ENCODE data around the gene PPIP5K2.
"Not testable (repeated sequence)": the region's sequence is repeated elsewhere in the genome, so short reads cannot be mapped to it uniquely, and the experiment has no call there.

The PPIP5K2 gene

GRCh38 chr5:103208460-103208859, 88.4 kb downstream of the PPIP5K2 start:
- DNase-seq (ENCODE audit: low read depth in 2 of 2), result no peak

- no peak for DNase-seq (ENCODE audit: low read depth in 2 of 2)
Measured at GRCh38 chr5:103209065-103209464, 89.0 kb downstream of the PPIP5K2 start.

- DNase-seq (ENCODE audit: low read depth in 2 of 2), result no peak
Measured at GRCh38 chr5:103210952-103211351, 90.9 kb downstream of the PPIP5K2 start.

- DNase-seq (ENCODE audit: low read depth in 2 of 2), result no peak
Measured at GRCh38 chr5:103211576-103212561, 91.8 kb downstream of the PPIP5K2 start.

- DNase-seq (ENCODE audit: low read depth in 2 of 2), result no peak
Measured at GRCh38 chr5:103216137-103216536, 96.0 kb downstream of the PPIP5K2 start.

- DNase-seq (ENCODE audit: low read depth in 2 of 2), result no peak
Measured at GRCh38 chr5:103216697-103217096, 96.6 kb downstream of the PPIP5K2 start.

GRCh38 chr5:103217101-103217500, 97.0 kb downstream of the PPIP5K2 start:
- DNase-seq (ENCODE audit: low read depth in 2 of 2), result no peak

- DNase-seq (ENCODE audit: low read depth in 2 of 2), result no peak
Measured at GRCh38 chr5:103218164-103218563, 98.1 kb downstream of the PPIP5K2 start.

GRCh38 chr5:103219074-103219473, 99.0 kb downstream of the PPIP5K2 start:
- DNase-seq (ENCODE audit: low read depth in 2 of 2), result not testable (repeated sequence)

- DNase-seq (ENCODE audit: low read depth in 2 of 2), result no peak
Measured at GRCh38 chr5:103223031-103223955, 103.2 kb downstream of the PPIP5K2 start.

GRCh38 chr5:103224118-103224893, 104.2 kb downstream of the PPIP5K2 start:
- no peak for DNase-seq (ENCODE audit: low read depth in 2 of 2)

GRCh38 chr5:103224894-103225246, 104.8 kb downstream of the PPIP5K2 start:
- DNase-seq (ENCODE audit: low read depth in 2 of 2), result no peak

GRCh38 chr5:103228061-103228460, 108.0 kb downstream of the PPIP5K2 start:
- no peak for DNase-seq (ENCODE audit: low read depth in 2 of 2)

- no peak for DNase-seq (ENCODE audit: low read depth in 2 of 2)
Measured at GRCh38 chr5:103228588-103228987, 108.5 kb downstream of the PPIP5K2 start.

GRCh38 chr5:103232393-103232999, 112.4 kb downstream of the PPIP5K2 start:
- no peak for DNase-seq (ENCODE audit: low read depth in 2 of 2)

GRCh38 chr5:103234239-103234975, 114.3 kb downstream of the PPIP5K2 start:
- DNase-seq (ENCODE audit: low read depth in 2 of 2), result no peak

- no peak for DNase-seq (ENCODE audit: low read depth in 2 of 2)
Measured at GRCh38 chr5:103235891-103236290, 115.8 kb downstream of the PPIP5K2 start.

- DNase-seq (ENCODE audit: low read depth in 2 of 2), result no peak
Measured at GRCh38 chr5:103237778-103238177, 117.7 kb downstream of the PPIP5K2 start.

- DNase-seq (ENCODE audit: low read depth in 2 of 2), result no peak
Measured at GRCh38 chr5:103243665-103244064, 123.6 kb downstream of the PPIP5K2 start.

- no peak for DNase-seq (ENCODE audit: low read depth in 2 of 2)
Measured at GRCh38 chr5:103244398-103244797, 124.3 kb downstream of the PPIP5K2 start.

GRCh38 chr5:103245761-103246160, 125.7 kb downstream of the PPIP5K2 start:
- DNase-seq (ENCODE audit: low read depth in 2 of 2), result no peak

Data from stimulated activated CD8-positive, alpha-beta memory T cell treated with anti-CD3 and anti-CD28 coated beads, Interleukin-2, amount 100 ng/mL, for 1 hour (primary cell).